H1 (cell line): ENCODE data around the gene DNAJA3. TPM values are rescaled to one million over a fixed set of nuclear protein-coding genes. Genes with fewer than 3 reads are reported as not detected.

Experiments
- CTCF ChIA-PET: fragments of 300-600 bp; sonication (Branson Sonifier 250); formaldehyde crosslinking; loops from one replicate; lab custom pipeline; 2021; ENCODE audit not compliant: partially characterized antibody; lab: Charles Lee
- POLR2A ChIA-PET: fragments of 300-600 bp; sonication (Branson Sonifier 250); formaldehyde crosslinking; loops from one replicate; lab custom pipeline; 2021; ENCODE audit warnings: inconsistent platforms; ENCODE audit not compliant: partially characterized antibody; lab: Charles Lee
- DNase-seq, 2 experiments: peaks; one replicate each; pipeline versions ENCODE4 v3.0.0 to v3.0.0-alpha.2; 2010 to 2022; ENCODE audit warnings: low spot score in 2 of 2, low read depth in 1 of 2, mixed read lengths in 1 of 2
- FAIRE-seq: peaks from 2 replicates; lab custom pipeline; 2011; peaks lifted over from hg19 to GRCh38; lab: Jason Lieb, UNC
- H2AFZ ChIP-seq: 2 replicates; pipeline ENCODE4 v1.8.1; 2012; ENCODE audit warnings: low read length, inconsistent platforms
- H2AK5ac ChIP-seq: 2 replicates; pipeline ENCODE4 v1.6.1; 2013; ENCODE audit warnings: low read depth, low read length
- H2BK120ac ChIP-seq: replicated peaks from 2 replicates; pipeline ENCODE3; 2013; ENCODE audit warnings: low read depth, low read length, inconsistent platforms
- H2BK12ac ChIP-seq: 2 replicates; pipeline ENCODE4 v1.6.1; 2013; ENCODE audit warnings: low read depth, low read length
- H2BK15ac ChIP-seq: 2 replicates; pipeline ENCODE4 v1.6.1; 2013; ENCODE audit warnings: low read length
- H2BK20ac ChIP-seq: 2 replicates; pipeline ENCODE4 v1.6.1; 2013; ENCODE audit warnings: low read length
- H2BK5ac ChIP-seq: 2 replicates; pipeline ENCODE4 v1.6.1; 2013; ENCODE audit warnings: low read depth, low read length
- H3K14ac ChIP-seq: 2 replicates; pipeline ENCODE4 v1.6.1; 2013; ENCODE audit warnings: inconsistent platforms; ENCODE audit not compliant: insufficient read length
- H3K18ac ChIP-seq: 2 replicates; pipeline ENCODE4 v1.6.1; 2013; ENCODE audit warnings: low read length; ENCODE audit errors: extremely low read depth
- H3K23ac ChIP-seq: 2 replicates; pipeline ENCODE4 v1.6.1; 2013; ENCODE audit warnings: inconsistent platforms; ENCODE audit not compliant: insufficient read length
- H3K23me2 ChIP-seq: 2 replicates; pipeline ENCODE4 v1.6.1; 2013; ENCODE audit warnings: low read depth, low read length
- H3K27ac ChIP-seq: 2 replicates; pipeline ENCODE4 v1.6.1; 2011; ENCODE audit warnings: low read depth, low read length, inconsistent platforms
- H3K27me3 ChIP-seq, 4 experiments: replicated peaks in 1 of 4; 1 replicate in 1 of 4; 2 replicates in 3 of 4; pipeline versions ENCODE4 v1.6.1 to v1.8.1; 2011 to 2013; ENCODE audit warnings: low read length in 3 of 4, mild to moderate bottlenecking in 3 of 4, inconsistent platforms in 2 of 4, mixed read lengths in 2 of 4, moderate library complexity in 1 of 4; ENCODE audit not compliant: control insufficient read depth in 3 of 4, insufficient read depth in 3 of 4; ENCODE audit errors: extremely low read depth in 1 of 4
- H3K36me3 ChIP-seq, 4 experiments: 2 replicates each; pipeline versions ENCODE4 v1.6.1 to v1.8.1; 2011 to 2013; ENCODE audit warnings: mild to moderate bottlenecking in 4 of 4, low read length in 3 of 4, moderate library complexity in 2 of 4, control low read depth in 1 of 4, inconsistent platforms in 1 of 4; ENCODE audit not compliant: insufficient read depth in 4 of 4, control insufficient read depth in 2 of 4
- H3K4ac ChIP-seq: replicated peaks from 2 replicates; pipeline ENCODE3; 2013; ENCODE audit warnings: low read length, low read depth, mixed read lengths, inconsistent platforms; ENCODE audit not compliant: insufficient read length
- H3K4me1 ChIP-seq, 4 experiments: replicated peaks in 1 of 4; 1 replicate in 1 of 4; 2 replicates in 3 of 4; pipeline versions ENCODE4 v1.6.1 to v1.8.1; 2011 to 2013; ENCODE audit warnings: low read length in 3 of 4, inconsistent platforms in 2 of 4, mixed read lengths in 1 of 4; ENCODE audit not compliant: insufficient read depth in 4 of 4, control insufficient read depth in 3 of 4
- H3K4me2 ChIP-seq, 2 experiments: 2 replicates each; pipeline versions ENCODE4 v1.6.1 to v1.8.1; 2011 to 2013; ENCODE audit warnings: low read depth in 2 of 2, low read length in 2 of 2, control low read depth in 1 of 2, inconsistent platforms in 1 of 2, mild to moderate bottlenecking in 1 of 2; ENCODE audit not compliant: insufficient read depth in 1 of 2
- H3K4me3 ChIP-seq, 4 experiments: fragments of 200-600, 300-600 bp in 1 of 4; sonication (generic), shearing (Covaris generic), sonication (Bioruptor Twin) in 1 of 4; 2 replicates each; pipeline versions ENCODE4 v1.5.1 to v1.8.1; 2011 to 2016; ENCODE audit warnings: low read length in 4 of 4, low read depth in 3 of 4, control low read depth in 2 of 4, inconsistent platforms in 2 of 4, mild to moderate bottlenecking in 2 of 4, mixed read lengths in 1 of 4, moderate library complexity in 1 of 4; ENCODE audit not compliant: insufficient read depth in 2 of 4; ENCODE audit errors: extremely low read depth in 1 of 4
- H3K56ac ChIP-seq: replicated peaks from 2 replicates; pipeline ENCODE3; 2013; ENCODE audit warnings: low read depth, mild to moderate bottlenecking, mixed read lengths, low read length, inconsistent platforms; ENCODE audit not compliant: insufficient read length
- H3K79me1 ChIP-seq: 2 replicates; pipeline ENCODE4 v1.6.1; 2013; ENCODE audit warnings: low read depth, low read length, control low read depth
- H3K79me2 ChIP-seq, 2 experiments: 2 replicates each; pipeline versions ENCODE4 v1.6.1 to v1.8.1; 2012 to 2013; ENCODE audit warnings: low read length in 2 of 2, mild to moderate bottlenecking in 2 of 2, inconsistent platforms in 1 of 2; ENCODE audit not compliant: insufficient read depth in 2 of 2, control insufficient read depth in 1 of 2
- H3K9ac ChIP-seq, 4 experiments: replicated peaks in 1 of 4; 1 replicate in 1 of 4; 2 replicates in 3 of 4; pipeline versions ENCODE4 v1.6.1 to v1.8.1; 2011 to 2013; ENCODE audit warnings: low read depth in 3 of 4, low read length in 3 of 4, control low read depth in 2 of 4, mild to moderate bottlenecking in 2 of 4, moderate library complexity in 2 of 4, inconsistent platforms in 1 of 4; ENCODE audit errors: extremely low read depth in 1 of 4
- H3K9me3 ChIP-seq, 2 experiments: 2 replicates each; pipeline versions ENCODE4 v1.6.1 to v1.8.1; 2012 to 2013; ENCODE audit warnings: mild to moderate bottlenecking in 2 of 2, moderate library complexity in 2 of 2, control low read depth in 1 of 2, inconsistent platforms in 1 of 2, low read depth in 1 of 2, low read length in 1 of 2, mixed read lengths in 1 of 2; ENCODE audit not compliant: insufficient read depth in 2 of 2
- H4K20me1 ChIP-seq, 2 experiments: replicated peaks in 1 of 2; 2 replicates each; pipeline versions ENCODE3 to v1.8.1; 2011 to 2013; ENCODE audit warnings: inconsistent platforms in 2 of 2, low read length in 2 of 2, mild to moderate bottlenecking in 1 of 2; ENCODE audit not compliant: insufficient read depth in 2 of 2, control insufficient read depth in 1 of 2
- H4K5ac ChIP-seq: 2 replicates; pipeline ENCODE4 v1.6.1; 2013; ENCODE audit warnings: low read length, low read depth, mixed read lengths, inconsistent platforms; ENCODE audit not compliant: insufficient read length
- H4K8ac ChIP-seq: 2 replicates; pipeline ENCODE4 v1.8.0; 2013; ENCODE audit warnings: mild to moderate bottlenecking, moderate library complexity, low read length, inconsistent platforms; ENCODE audit not compliant: insufficient read depth; ENCODE audit errors: extremely low read depth
- H4K91ac ChIP-seq: replicated peaks from 2 replicates; pipeline ENCODE3; 2013; ENCODE audit warnings: low read length, mixed read lengths, inconsistent platforms; ENCODE audit not compliant: insufficient read length
- CHD2 ChIP-seq: IDR thresholded peaks from 2 replicates; pipeline ENCODE4 v1.6.1; 2012; ENCODE audit warnings: low read length, improper control_type of control experiment
- CTBP2 ChIP-seq: IDR thresholded peaks from 2 replicates; pipeline ENCODE4 v1.7.0; 2011; ENCODE audit warnings: borderline replicate concordance, mild to moderate bottlenecking, moderate library complexity, mixed read lengths, low read length; ENCODE audit not compliant: insufficient read depth, insufficient read length
- EZH2 ChIP-seq: fragments of 200-600 bp; sonication (generic); IDR thresholded peaks from 2 replicates; pipeline ENCODE4 v1.7.1; 2012; ENCODE audit warnings: low read depth, mild to moderate bottlenecking, moderate library complexity, low read length, inconsistent platforms; ENCODE audit not compliant: severe bottlenecking
- GTF2F1 ChIP-seq: IDR thresholded peaks from 2 replicates; pipeline ENCODE4 v1.6.1; 2012; ENCODE audit warnings: low read depth, low read length, improper control_type of control experiment, borderline replicate concordance
- POU5F1 ChIP-seq: IDR thresholded peaks from 2 replicates; pipeline ENCODE4 v1.6.1; 2011; ENCODE audit warnings: low read depth, mild to moderate bottlenecking, low read length, moderate library complexity
- RAD21 ChIP-seq, 2 experiments: IDR thresholded peaks in 1 of 2; conservative IDR thresholded peaks in 1 of 2; 2 replicates each; pipeline ENCODE4 v1.6.1; 2011; ENCODE audit warnings: low read depth in 2 of 2, low read length in 2 of 2, improper control_type of control experiment in 1 of 2, inconsistent platforms in 1 of 2, mild to moderate bottlenecking in 1 of 2, moderate library complexity in 1 of 2
- RXRA ChIP-seq: IDR thresholded peaks from 2 replicates; pipeline ENCODE4 v1.6.1; 2011; ENCODE audit warnings: low read depth, mild to moderate bottlenecking, low read length, moderate library complexity; ENCODE audit not compliant: insufficient read depth
- SAP30 ChIP-seq: fragments of 300-600 bp; sonication (generic); IDR thresholded peaks from 2 replicates; pipeline ENCODE4 v1.7.1; 2012; ENCODE audit warnings: low read length, moderate library complexity, mild to moderate bottlenecking, inconsistent platforms; ENCODE audit not compliant: insufficient read depth, insufficient replicate concordance
- SIN3A ChIP-seq, 2 experiments: IDR thresholded peaks in 1 of 2; conservative IDR thresholded peaks in 1 of 2; 2 replicates each; pipeline ENCODE4 v1.6.1; 2011 to 2012; ENCODE audit warnings: low read length in 2 of 2, improper control_type of control experiment in 1 of 2, low read depth in 1 of 2, mild to moderate bottlenecking in 1 of 2
- SIX5 ChIP-seq: IDR thresholded peaks from 2 replicates; pipeline ENCODE4 v1.6.1; 2011; ENCODE audit warnings: mild to moderate bottlenecking, low read depth, low read length
- ZNF274 ChIP-seq: IDR thresholded peaks from 2 replicates; pipeline ENCODE4 v1.7.0; 2012; ENCODE audit warnings: low read length, borderline replicate concordance; ENCODE audit errors: extremely low read depth
- WGBS, 2 experiments: shearing (Covaris generic) in 1 of 2; methylation state at CpG; one replicate each; pipeline versions ENCODE4 v1.1.6 to v1.1.7; 2013 to 2015; ENCODE audit warnings: low lambda C conversion rate in 2 of 2, mixed read lengths in 2 of 2, inconsistent platforms in 1 of 2, low coverage in 1 of 2, missing lambda C conversion rate in 1 of 2; ENCODE audit not compliant: insufficient replicate concordance in 2 of 2, insufficient coverage in 1 of 2, insufficient read length in 1 of 2; ENCODE audit errors: extremely low coverage in 1 of 2, missing lambda C conversion rate in 1 of 2; 5-methylcytosine and 5-hydroxymethylcytosine counted together
- polyA plus RNA-seq, 7 experiments: library from polyadenylated mRNA; depleted of rRNA in 3 of 7; stranded (reverse) in 5 of 7; unstranded in 2 of 7; fragments of >200 nt in 5 of 7; fragments of 200-250 nt in 2 of 7; gene quantifications; 1 replicate in 5 of 7; 2 replicates in 1 of 7; 4 replicates in 1 of 7; pipeline versions ENCODE4 v1.2.1 to v1.2.3, GENCODE V29; 2011 to 2013; ENCODE audit warnings: missing spikeins in 2 of 7, mixed read lengths in 2 of 7
- total RNA-seq: library from RNA; stranded (reverse); fragmentation: NEBNext Ultra II Directional; extraction: Animal tissue kit (Norgen Biotek cat#: 25700); gene quantifications from 2 replicates; pipeline ENCODE4 v1.2.1, GENCODE V29; 2021

The DNAJA3 gene
- total and polyA plus RNA-seq, 2 of the 8 experiments (the other 6 are each of a cell fraction or from before 2014, with no cell fraction given): 37.3 to 59.1 TPM

DNA sequence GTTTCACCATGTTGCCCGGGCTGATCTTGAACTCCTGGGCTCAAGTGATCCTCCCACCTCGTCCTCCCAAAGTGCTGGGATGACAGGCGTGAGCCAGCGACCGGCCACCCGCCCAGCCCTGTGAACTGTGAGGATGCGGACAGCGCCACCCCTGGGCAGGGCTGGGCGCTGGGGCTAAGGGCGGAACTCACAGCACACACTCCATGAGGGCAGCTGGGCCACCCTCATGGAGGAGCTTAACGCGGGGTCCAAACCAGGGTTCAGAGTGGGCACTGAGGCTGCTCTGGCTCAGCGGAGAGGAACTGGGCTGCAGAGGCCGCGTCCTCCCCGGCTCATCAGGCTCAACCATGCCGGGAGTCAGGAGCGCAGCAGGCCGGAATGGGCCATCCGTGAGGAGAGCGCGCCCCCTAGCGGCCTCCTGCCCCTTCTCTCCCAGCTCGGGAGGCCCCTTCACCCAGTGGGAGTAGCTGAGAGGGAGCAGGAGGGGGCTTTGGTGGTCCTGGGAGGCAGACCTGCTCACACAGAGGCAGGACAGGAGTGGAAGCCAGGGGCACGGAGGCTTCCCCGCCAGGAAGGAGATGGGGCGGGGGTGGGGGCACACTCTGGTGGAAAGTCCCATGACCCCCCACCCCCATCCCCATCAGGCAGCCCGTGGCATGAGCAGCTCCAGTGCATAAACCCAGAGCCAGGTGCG lies 23.1 kb upstream of the DNAJA3 start:
- 0 out of 2 replicates have a peak overlapping the region, but pooled peaks have one; percentile 60 for H2BK12ac ChIP-seq
- WGBS, 2 experiments: 30% methylated on average over 28 of the region's 29 CpGs; no CpG with 5 or more reads in 1 of the 2 experiments
- ChIA-PET POLR2A (interaction anchor here (0.7 to 4.9 kb wide), 19 partner anchors 10 to 131 kb away, joined by 3 to 48 read pairs (median 5); partner anchors contain the start of genes PAM16, TFAP4 and VASN), CTCF (interaction anchor here (0.6 to 17.2 kb wide), 35 partner anchors 13 to 1355 kb away, joined by 3 to 659 read pairs (median 5); partner anchors contain the start of genes CORO7, GLIS2, PAM16 and TFAP4)
- no peak overlapping the region for H2AFZ ChIP-seq
- no peak overlapping the region for H3K4ac ChIP-seq
- H3K4me2 ChIP-seq: peak overlapping the region in 1 of 2 experiments; percentile 57; a peak in 2 of 4 replicates
- no peak overlapping the region for H2BK5ac ChIP-seq
- H4K8ac ChIP-seq: no peak overlapping the region
- no peaks in the 10 kb centered on the region for H3K79me1 ChIP-seq
- H3K18ac ChIP-seq: peak overlapping the region; percentile 60; the same call in 1 of the 2 replicates
- H2BK120ac ChIP-seq: no peak overlapping the region
- H4K20me1 ChIP-seq: peaks cover 0 to 3% of the 10 kb centered on the region in 2 experiments
- no peak overlapping the region for H4K91ac ChIP-seq
- H3K14ac ChIP-seq: no peak overlapping the region
- FAIRE-seq (no peak), DNase-seq (peak in 1 of 2 experiments; percentile 97)
- no peaks in the 10 kb centered on the region for H3K79me2 ChIP-seq
- no peak overlapping the region for H2BK20ac ChIP-seq
- H4K5ac ChIP-seq: no peak overlapping the region
- H3K27me3 ChIP-seq: no peaks in the 10 kb centered on the region
- H3K23ac ChIP-seq: no peak overlapping the region
- H2BK15ac ChIP-seq: no peak overlapping the region
- no peak overlapping the region; a peak in 1 of 7 replicates for H3K9ac ChIP-seq
- H3K4me1 ChIP-seq: peaks cover 0 to 4% (median 2%) of the 10 kb centered on the region in 4 experiments; a peak in 3 of 7 replicates
- no peaks in the 10 kb centered on the region for H3K9me3 ChIP-seq
- no peak overlapping the region for H3K4me3 ChIP-seq
- no peak overlapping the region for H3K27ac ChIP-seq
- no peaks in the 10 kb centered on the region for H3K36me3 ChIP-seq
- no peaks in the 10 kb centered on the region for H3K23me2 ChIP-seq
- no peak overlapping the region for H3K56ac ChIP-seq
- no peak overlapping the region for H2AK5ac ChIP-seq
- peak; percentile 97 to 98 for TF ChIP-seq RAD21 (IDR thresholded peaks at IDR 0.05 in 1 of 2, conservative IDR thresholded peaks at IDR 0.05 in 1 of 2; ENCODE audit: low read depth in 2 of 2, low read length in 2 of 2)
- no peak for TF ChIP-seq RXRA
- TF ChIP-seq CTBP2: no peak
- no peak for TF ChIP-seq EZH2
- TF ChIP-seq SIX5: no peak
- no peak for TF ChIP-seq POU5F1
- no peak for TF ChIP-seq CHD2
- TF ChIP-seq SAP30: no peak
- peak in 1 of 2 experiments; percentile 36; a peak in 1 of 4 replicates for TF ChIP-seq SIN3A (conservative IDR thresholded peaks at IDR 0.05 in 1 of 2, IDR thresholded peaks at IDR 0.05 in 1 of 2; ENCODE audit: low read depth in 1 of 2, low read length in 2 of 2)
- no peak for TF ChIP-seq ZNF274
- no peak for TF ChIP-seq GTF2F1
